ENCODE results near the gene MFF. TPM values are rescaled to one million over a fixed set of nuclear protein-coding genes. Genes with fewer than 3 reads are reported as not detected.

MFF gene
- total and polyA plus RNA-seq, 2 donors (not counting 1 experiment from before 2014, with no cell fraction given), result 77.9 to 174 TPM

DNA sequence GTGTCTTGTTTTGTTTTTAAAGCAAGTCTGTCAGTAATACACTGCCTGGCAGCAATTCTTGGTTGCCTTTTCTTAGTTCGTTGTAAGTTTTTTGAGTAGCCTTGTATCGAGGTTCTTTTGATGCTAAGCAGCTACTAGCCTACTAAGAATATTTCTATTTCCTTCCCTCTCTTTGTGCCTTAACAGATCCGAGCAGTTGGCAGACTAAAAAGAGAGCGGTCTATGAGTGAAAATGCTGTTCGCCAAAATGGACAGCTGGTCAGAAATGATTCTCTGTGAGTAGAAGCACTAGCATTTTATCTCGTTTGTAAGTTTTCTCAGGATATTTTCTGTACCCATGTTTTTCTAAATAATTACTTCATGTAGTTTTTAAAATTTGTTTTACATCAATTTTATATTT, 15.1 kb downstream of the MFF start:
- no peak for DNase-seq (ENCODE audit: low read depth in 2 of 2)
- no peak overlapping the region for H3K4me2 ChIP-seq (ENCODE audit: extremely low read depth, insufficient read depth, low read length)
- no peaks in the 10 kb centered on the region for H3K4me1 ChIP-seq (ENCODE audit: control insufficient read depth, extremely low read depth, insufficient read depth, low read length)
- no peaks in the 10 kb centered on the region for H3K27me3 ChIP-seq (ENCODE audit: control insufficient read depth, insufficient read depth, low read length)
- no peak overlapping the region for H3K9ac ChIP-seq (ENCODE audit: insufficient read depth, low read length)
- no peaks in the 10 kb centered on the region for H3K9me3 ChIP-seq (ENCODE audit: control insufficient read depth, insufficient read depth, low read depth, low read length)
- no peak overlapping the region for H3K4me3 ChIP-seq (replicated peaks in 1 of 4; ENCODE audit: control extremely low read depth in 1 of 4, insufficient read depth in 1 of 4, low read depth in 3 of 4, low read length in 4 of 4)
- TF ChIP-seq EZH2 (IDR thresholded peaks at IDR 0.05; ENCODE audit: low read length, missing control alignments), result no peak
- no peak for TF ChIP-seq CTCF (conservative IDR thresholded peaks at IDR 0.05 in 1 of 2, IDR thresholded peaks at IDR 0.05 in 1 of 2; ENCODE audit: low read depth in 1 of 2, low read length in 2 of 2)
- H3K79me2 ChIP-seq (ENCODE audit: control insufficient read depth, insufficient read depth, low read length), result no peaks in the 10 kb centered on the region
- peaks cover 2% of the 10 kb centered on the region for H3K36me3 ChIP-seq (ENCODE audit: control insufficient read depth, insufficient read depth, low read length)
- H2AFZ ChIP-seq (ENCODE audit: low read length), result no peak overlapping the region
- H3K27ac ChIP-seq (ENCODE audit: insufficient read depth, low read length), result no peak overlapping the region
- H4K20me1 ChIP-seq (ENCODE audit: control insufficient read depth, extremely low read depth, insufficient read depth, low read length), result no peaks in the 10 kb centered on the region

DNA sequence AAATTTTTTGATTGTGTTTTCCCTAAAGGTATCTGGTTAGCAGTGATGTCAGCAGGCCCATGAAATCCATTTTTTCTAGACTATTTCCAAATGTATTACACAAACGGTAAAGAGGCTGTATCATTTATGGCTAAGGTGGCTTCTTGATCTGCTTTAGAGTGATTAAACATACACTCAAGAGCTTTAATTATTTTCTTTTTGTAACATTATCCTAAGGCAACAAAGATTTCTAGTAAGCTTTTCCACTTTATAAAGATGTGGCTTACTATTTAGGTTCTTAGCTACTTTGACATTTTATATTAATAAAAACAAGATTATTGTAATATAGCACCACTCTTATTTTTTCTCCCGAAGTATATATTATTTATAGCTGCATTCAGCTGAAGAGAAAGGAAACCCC, 16.5 kb downstream of the MFF start:
- no peak for DNase-seq (ENCODE audit: low read depth in 2 of 2)

GRCh38 chr2:227344231-227344630, 19.2 kb downstream of the MFF start:
- Histone ChIP-seq H3K36me3 (ENCODE audit: control insufficient read depth, insufficient read depth, low read length) (peaks cover 5% of the 10 kb centered on the region), H4K20me1 (ENCODE audit: control insufficient read depth, extremely low read depth, insufficient read depth, low read length) (no peaks in the 10 kb centered on the region)
- DNase-seq (ENCODE audit: low read depth in 2 of 2), result no peak

More for the DNA sequence above, 16.5 kb downstream of the MFF start:
- H3K27me3 ChIP-seq (ENCODE audit: control insufficient read depth, insufficient read depth, low read length), result no peaks in the 10 kb centered on the region
- no peak overlapping the region for H3K4me3 ChIP-seq (replicated peaks in 1 of 4; ENCODE audit: control extremely low read depth in 1 of 4, insufficient read depth in 1 of 4, low read depth in 3 of 4, low read length in 4 of 4)
- H3K9ac ChIP-seq (ENCODE audit: insufficient read depth, low read length), result no peak overlapping the region
- H3K4me2 ChIP-seq (ENCODE audit: extremely low read depth, insufficient read depth, low read length), result no peak overlapping the region
- TF ChIP-seq EZH2 (IDR thresholded peaks at IDR 0.05; ENCODE audit: low read length, missing control alignments) (no peak), CTCF (conservative IDR thresholded peaks at IDR 0.05 in 1 of 2, IDR thresholded peaks at IDR 0.05 in 1 of 2; ENCODE audit: low read depth in 1 of 2, low read length in 2 of 2) (no peak)
- H4K20me1 ChIP-seq (ENCODE audit: control insufficient read depth, extremely low read depth, insufficient read depth, low read length), result no peaks in the 10 kb centered on the region
- no peaks in the 10 kb centered on the region for H3K79me2 ChIP-seq (ENCODE audit: control insufficient read depth, insufficient read depth, low read length)
- no peaks in the 10 kb centered on the region for H3K9me3 ChIP-seq (ENCODE audit: control insufficient read depth, insufficient read depth, low read depth, low read length)
- peaks cover 4% of the 10 kb centered on the region for H3K36me3 ChIP-seq (ENCODE audit: control insufficient read depth, insufficient read depth, low read length)
- H2AFZ ChIP-seq (ENCODE audit: low read length), result no peak overlapping the region
- no peaks in the 10 kb centered on the region for H3K4me1 ChIP-seq (ENCODE audit: control insufficient read depth, extremely low read depth, insufficient read depth, low read length)
- H3K27ac ChIP-seq (ENCODE audit: insufficient read depth, low read length), result no peak overlapping the region

More at GRCh38 chr2:227344231-227344630, 19.2 kb downstream of the MFF start:
- H3K27me3 ChIP-seq (ENCODE audit: control insufficient read depth, insufficient read depth, low read length), result no peaks in the 10 kb centered on the region
- no peaks in the 10 kb centered on the region for H3K9me3 ChIP-seq (ENCODE audit: control insufficient read depth, insufficient read depth, low read depth, low read length)
- H3K9ac ChIP-seq (ENCODE audit: insufficient read depth, low read length), result no peak overlapping the region
- no peak overlapping the region for H3K4me3 ChIP-seq (replicated peaks in 1 of 4; ENCODE audit: control extremely low read depth in 1 of 4, insufficient read depth in 1 of 4, low read depth in 3 of 4, low read length in 4 of 4)
- TF ChIP-seq EZH2 (IDR thresholded peaks at IDR 0.05; ENCODE audit: low read length, missing control alignments) (no peak), CTCF (conservative IDR thresholded peaks at IDR 0.05 in 1 of 2, IDR thresholded peaks at IDR 0.05 in 1 of 2; ENCODE audit: low read depth in 1 of 2, low read length in 2 of 2) (no peak)
- no peak overlapping the region for H3K4me2 ChIP-seq (ENCODE audit: extremely low read depth, insufficient read depth, low read length)
- H3K79me2 ChIP-seq (ENCODE audit: control insufficient read depth, insufficient read depth, low read length), result no peaks in the 10 kb centered on the region
- H3K27ac ChIP-seq (ENCODE audit: insufficient read depth, low read length), result no peak overlapping the region
- H3K4me1 ChIP-seq (ENCODE audit: control insufficient read depth, extremely low read depth, insufficient read depth, low read length), result no peaks in the 10 kb centered on the region
- no peak overlapping the region for H2AFZ ChIP-seq (ENCODE audit: low read length)

Measured in fibroblast of lung (primary cell).